DMS153 treated with DMSO at 0.1 percent for 48 hours (cell line): ENCODE results near the gene PGPEP1.
A peak's percentile ranks its signal among the peaks of the same experiment; 100 is the strongest.
"Not testable (repeated sequence)": the region's sequence is repeated elsewhere in the genome, so short reads cannot be mapped to it uniquely, and the experiment has no call there.

Experiments used
- DNase-seq: peaks from one replicate; lab custom pipeline; 2025; ENCODE audit not compliant: unreplicated experiment; lab: John Stamatoyannopoulos, UW

PGPEP1 gene

DNA sequence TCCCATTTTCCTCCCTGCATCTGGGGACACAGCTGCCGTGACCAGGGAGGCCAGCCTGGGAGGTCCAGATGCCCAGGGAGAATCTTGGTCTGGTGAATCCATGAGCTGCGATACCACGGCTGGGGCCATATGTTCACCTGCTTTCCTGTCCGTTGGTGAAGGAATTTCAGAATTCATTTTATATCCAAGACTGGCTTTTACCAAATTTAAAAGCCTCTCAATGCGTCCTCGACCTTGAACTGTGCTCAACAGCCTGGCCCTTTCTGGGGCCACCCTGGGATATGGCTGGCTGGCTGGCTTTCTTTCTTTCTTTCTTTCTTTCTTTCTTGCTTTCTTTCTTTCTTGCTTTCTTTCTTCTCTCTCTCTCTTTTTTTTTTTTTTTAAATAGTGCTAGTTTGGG lies 23.4 kb downstream of the PGPEP1 start:
- no peak for DNase-seq

DNA sequence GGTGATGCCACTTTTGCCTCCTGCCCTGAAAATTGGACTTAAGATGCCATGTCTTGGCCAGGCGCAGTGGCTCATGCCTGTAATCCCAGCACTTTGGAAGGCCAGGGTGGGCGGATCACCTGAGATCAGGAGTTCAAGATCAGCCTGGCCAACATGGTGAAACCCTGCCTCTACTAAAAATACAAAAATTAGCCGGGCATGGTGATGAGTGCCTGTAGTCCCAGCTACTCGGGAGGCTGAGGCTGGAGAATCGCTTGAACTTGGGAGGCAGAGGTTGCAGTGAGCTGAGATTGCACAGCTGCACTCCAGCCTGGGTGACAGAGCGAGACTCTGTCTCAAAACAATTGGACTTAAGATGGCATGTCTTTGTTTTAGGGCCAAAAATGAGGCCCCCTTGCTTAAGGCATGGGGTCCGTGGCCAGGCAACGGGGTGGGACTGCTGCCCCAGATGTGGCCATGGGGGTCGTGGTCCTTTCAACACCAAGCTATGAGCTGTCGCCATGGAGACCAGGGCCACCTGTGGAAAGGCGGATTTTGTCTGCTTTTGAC lies 24.0 kb downstream of the PGPEP1 start:
- DNase-seq = not testable (repeated sequence)

DNA sequence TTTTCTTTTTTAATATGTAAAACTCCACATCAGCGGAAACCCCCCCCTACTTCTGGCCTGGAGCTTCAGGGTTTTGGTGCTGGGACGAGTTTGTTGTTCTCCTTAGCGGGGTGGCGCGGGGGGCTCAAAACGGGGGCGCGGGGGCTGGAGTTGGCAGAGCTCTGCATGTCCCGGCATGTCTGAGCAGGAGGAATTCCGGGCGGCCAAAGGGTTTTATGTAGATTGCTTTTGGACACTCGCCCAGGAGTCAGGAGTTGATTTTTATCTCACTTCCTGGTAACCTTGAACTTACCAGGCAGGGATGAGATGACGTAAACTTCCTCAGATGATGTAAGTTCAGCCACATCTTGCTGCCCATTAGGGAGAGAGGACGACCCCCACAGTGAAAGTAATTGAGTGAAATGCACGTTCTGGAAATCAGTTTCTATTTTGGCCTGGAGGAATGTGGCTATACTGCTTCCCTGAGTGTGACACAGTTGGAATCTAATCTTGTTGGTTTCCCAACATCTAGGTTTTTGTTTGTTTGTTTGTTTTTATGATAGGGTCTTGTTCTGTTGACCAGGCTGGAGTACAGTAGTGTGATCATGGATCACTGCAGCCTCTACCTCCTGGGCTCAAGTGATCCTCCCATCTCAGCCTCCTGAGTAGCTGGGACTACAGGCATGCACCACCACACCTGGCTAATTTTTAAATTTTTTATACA lies 24.6 kb downstream of the PGPEP1 start:
- DNase-seq = peak; percentile 83

DNA sequence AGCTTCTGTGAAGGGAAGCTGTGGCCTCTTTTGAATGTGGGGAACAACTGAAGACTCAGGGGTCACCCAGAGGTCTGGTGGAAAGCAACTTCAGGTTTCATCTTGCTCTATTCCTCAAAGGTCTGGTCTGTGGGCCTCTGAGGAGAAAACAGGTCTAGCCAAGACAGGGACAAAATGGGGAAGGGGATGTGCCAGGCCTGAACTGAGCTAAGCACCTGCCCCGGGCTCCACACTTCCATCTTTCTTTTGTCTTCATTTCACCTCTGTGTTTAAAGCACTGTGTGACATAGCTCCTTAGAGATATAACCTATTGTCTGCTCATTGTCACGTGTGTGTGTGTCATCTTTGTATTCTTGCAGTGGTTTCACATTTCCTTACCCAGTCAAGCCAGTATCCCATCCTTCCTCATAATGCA lies 25.6 kb downstream of the PGPEP1 start:
- DNase-seq = no peak

DNA sequence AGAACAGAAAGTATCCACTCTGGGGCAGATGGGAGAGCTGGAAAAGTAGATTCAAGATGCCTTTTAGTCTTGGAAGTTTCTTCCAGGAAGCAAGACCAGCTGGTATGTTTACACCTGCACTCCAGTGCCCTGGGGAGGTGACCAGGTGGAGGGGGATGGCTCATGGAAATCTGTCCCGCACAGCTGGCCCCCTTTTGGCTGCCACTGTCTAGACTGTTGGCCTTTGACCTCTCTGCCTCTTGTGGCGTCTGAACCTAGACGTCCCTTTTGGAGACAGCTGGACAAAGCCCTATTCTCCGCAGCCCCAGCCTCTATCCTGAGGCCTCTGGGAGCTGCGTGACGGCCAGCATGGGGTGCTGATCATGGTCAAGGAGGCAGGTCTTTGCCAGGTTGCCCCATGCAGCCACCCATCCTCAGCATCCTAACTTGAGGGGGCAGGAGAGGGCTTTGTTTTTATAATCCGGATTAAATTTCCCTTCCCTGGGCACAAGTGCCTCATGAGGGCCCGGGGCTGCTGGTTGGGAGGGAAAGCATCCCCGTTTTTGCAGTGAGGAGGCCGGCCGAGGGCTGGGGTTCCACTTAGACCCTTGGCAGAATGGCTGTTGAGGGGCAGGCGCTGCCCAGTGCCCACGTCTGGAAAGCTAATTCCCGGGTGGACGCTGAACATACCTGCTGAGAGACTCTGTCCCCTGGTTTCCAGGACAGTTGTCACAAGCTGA lies 28.3 kb downstream of the PGPEP1 start:
- DNase-seq = no peak

DNA sequence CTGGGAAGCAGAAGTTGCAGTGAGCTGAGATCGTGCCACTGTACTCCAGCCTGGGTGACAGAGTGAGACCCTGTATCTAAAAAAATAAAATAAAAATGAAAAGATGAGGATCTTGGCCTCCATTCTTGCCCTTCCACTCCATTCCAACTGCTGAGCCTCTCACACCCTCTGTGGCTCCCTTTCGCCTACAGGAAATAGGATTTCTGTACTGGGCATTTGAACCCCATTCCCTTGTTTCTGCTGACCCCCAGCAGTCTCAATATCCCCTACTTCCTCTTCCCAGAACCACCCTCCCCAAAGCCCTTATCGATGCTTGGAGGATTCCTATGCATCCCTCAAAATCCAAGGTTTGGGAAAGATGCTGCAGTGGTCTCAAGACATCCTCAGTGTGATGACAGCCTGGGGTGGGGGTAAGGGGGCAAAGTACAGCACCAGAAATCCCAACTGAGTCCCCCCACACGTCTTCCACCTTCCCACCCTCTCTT lies 33.1 kb downstream of the PGPEP1 start:
- no peak for DNase-seq

DNA sequence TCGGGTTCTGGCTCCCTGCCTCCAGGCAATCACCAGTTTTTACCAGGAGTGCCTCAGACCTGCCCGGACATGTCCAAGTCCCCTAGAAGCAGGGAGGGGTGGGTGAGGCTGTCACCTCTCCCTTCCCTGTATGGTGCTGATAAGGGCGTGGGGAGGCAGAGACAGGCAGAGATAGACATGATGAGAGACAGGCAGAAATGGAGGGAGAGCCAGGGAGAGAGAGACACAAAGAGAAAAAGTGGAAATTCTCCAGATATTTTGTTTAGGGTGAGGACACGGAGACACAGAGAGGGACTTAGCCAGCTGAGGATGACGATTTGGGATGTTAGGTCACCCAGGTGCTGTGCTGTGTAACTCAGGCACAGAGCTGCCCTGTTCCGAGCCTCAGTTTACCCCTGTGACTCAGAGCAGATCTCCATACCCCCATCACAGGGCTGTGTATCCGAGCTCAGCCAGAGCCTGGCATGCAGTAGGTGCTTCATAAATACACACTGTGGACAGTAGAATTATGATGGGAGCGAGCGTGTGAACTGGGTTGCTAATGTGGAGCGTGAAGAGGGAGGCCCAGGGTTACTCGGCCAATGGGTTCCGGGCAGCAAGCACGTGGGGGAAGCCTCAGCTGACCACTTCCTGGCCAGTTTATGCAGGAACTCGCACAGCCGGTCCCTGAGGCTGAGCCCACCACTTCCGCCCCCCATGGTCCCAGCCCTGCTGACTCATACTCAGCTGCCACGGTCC lies 33.7 kb downstream of the PGPEP1 start:
- peak; percentile 45 for DNase-seq

DNA sequence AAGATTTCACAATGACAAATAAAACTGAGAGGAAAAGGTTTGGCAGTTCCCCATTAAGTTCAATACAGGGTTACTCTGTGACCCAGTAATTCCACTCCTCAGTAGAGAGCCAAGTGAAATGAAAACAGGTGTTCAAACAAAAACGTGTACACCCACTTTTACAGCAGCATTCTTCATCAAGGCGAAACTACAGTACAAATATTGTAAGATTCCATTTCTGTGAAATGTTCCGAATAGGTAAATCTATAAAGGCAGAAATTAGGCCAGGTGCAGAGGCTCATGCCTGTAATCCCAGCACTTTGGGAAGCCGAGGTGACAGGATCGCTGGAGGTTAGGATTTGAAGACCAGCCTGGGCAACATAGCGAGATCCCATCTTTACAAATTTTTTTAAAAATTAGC lies 36.6 kb downstream of the PGPEP1 start:
- peak; percentile 31 for DNase-seq

DNA sequence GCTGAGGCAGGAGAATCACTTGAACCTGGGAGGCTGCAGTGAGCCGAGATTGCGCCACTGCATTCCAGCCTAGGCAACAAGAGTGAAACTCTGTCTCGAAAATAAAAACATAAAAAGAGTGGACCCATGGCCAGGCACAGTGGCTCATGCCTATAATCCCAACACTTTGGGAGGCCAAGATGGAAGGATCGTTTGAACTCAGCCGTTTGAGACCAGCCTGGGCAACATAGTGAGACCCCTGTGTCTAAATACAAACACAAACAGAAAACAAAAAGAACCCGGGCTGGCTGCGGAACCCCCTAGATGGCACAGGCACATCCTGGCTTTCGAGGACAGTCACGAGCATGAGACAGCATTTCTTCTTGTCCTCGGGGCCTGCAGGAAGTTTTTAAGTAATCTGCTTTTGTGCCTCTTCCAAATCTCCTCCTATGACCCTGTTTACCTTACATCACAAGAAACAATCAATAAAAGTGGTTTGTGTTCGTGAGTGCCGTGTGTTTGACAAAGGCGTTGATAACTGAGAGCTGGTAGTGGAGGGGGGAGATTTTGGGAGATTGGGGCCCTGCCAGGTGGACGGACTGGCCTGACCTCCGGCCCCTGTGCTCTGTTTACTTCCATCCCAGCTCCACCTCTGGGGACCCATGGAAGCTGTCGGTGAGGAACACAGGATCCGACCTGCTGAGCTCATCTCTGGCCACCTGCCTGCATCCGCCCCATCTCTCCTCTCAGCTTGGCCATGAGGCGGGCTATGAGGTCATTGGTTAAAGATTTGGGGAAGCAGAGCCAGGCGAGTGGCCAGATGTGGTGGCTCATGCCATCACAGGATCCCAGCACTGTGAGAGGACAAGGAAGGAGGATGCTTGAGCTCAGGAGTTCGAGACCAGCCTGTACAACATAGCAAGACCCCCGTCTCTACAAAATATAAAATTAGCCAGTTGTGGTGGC lies 39.7 kb downstream of the PGPEP1 start:
- peak; percentile 73 for DNase-seq

DNA sequence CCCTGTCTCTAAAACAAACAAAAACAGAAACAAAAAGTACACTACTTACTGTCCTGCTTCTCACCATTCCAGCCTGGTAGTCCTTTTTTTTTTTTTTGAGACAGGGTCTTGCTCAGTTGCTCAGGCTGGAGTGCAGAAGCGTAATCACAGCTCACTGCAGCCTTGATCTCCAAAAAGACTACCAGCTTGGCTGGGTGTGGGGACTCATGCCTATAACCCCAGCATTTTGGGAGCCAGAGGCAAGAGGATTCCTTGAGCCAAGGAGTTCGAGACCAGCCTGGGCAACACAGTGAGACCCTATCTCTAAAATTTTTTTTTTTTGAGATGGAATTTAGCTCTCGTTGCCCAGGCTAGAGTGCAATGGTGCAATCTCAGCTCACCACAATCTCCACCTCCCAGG lies 40.4 kb downstream of the PGPEP1 start:
- DNase-seq = no peak

DNA sequence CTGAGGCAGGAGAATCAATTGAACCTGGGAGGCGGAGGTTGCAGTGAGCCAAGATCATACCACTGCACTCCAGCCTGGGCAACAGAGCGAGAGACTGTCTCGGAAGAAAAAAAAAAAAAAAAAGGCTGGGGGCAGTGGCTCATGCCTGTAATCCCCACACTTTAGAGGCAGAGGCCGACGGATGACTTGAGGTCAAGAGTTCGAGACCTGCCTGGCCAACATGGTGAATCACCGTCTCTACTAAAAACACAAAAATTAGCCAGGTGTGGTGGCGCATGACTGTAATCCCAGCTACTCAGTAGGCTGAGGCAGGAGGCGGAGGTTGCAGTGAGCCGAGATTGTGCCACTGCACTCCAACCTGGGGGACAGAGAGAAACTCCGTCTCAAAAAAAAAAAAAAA lies 43.2 kb downstream of the PGPEP1 start:
- DNase-seq = not testable (repeated sequence)

DNA sequence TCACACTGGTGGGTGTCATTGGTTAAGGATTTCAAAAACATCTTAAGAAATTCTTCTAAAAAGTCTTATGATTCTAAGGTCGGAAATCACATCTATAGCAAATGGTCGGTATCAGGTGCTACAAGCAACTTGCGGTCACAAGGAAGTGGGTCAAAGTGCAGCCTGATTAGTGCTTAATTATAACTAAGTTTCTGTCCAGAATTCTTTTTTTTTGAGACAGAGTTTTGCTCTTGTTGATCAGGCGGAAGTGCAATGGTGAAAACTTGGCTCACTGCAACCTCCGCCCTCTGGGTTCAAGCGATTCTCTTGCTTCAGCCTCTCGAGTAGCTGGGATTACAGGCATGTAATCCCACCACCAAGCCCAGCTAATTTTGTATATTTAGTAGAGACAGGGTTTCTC lies 44.4 kb downstream of the PGPEP1 start:
- DNase-seq = no peak

DNA sequence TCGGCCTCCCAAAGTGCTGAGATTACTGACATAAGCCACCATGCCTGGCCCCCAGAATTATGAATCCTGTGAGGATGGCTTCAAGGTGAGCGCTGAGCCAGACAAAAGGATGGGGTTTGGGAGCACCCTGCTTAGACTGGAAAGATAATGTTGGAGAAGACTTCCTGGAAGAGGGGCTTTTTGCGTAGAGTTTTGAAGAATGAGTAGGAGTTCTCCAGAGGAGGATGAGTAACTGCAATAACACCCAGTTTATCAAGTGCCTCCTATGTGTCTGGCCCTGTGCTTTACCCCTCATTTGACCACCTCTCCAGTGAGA lies 44.9 kb downstream of the PGPEP1 start:
- DNase-seq = no peak

DNA sequence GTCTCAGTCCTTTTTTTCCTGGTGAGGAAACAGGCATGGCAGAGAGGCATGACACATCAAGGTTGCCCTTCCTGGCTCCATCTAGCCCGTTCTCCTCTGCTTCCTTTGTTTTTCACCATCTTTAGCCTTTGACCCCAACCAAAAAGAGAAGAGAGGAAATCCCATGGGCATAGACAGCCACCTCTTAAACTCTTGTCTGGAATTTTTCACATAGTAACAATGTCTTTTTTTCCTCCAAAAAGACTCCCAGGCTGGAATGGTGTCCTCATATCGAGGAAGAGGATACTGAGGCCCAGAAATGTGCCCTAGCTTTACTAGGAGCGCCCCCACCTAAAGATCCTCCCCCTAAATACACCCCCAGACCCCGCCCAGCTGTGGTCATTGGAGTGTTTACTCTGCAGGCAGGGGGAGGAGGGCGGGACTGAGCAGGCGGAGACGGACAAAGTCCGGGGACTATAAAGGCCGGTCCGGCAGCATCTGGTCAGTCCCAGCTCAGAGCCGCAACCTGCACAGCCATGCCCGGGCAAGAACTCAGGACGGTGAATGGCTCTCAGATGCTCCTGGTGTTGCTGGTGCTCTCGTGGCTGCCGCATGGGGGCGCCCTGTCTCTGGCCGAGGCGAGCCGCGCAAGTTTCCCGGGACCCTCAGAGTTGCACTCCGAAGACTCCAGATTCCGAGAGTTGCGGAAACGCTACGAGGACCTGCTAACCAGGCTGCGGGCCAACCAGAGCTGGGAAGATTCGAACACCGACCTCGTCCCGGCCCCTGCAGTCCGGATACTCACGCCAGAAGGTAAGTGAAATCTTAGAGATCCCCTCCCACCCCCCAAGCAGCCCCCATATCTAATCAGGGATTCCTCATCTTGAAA lies 45.5 kb downstream of the PGPEP1 start, which contains the start of gene GDF15:
Gene GDF15, plus strand, starts transcription at position 484 of the 868 bp plus-strand sequence. Its CDS starts 32 bp downstream, at position 516.
- DNase-seq = no peak

DNA sequence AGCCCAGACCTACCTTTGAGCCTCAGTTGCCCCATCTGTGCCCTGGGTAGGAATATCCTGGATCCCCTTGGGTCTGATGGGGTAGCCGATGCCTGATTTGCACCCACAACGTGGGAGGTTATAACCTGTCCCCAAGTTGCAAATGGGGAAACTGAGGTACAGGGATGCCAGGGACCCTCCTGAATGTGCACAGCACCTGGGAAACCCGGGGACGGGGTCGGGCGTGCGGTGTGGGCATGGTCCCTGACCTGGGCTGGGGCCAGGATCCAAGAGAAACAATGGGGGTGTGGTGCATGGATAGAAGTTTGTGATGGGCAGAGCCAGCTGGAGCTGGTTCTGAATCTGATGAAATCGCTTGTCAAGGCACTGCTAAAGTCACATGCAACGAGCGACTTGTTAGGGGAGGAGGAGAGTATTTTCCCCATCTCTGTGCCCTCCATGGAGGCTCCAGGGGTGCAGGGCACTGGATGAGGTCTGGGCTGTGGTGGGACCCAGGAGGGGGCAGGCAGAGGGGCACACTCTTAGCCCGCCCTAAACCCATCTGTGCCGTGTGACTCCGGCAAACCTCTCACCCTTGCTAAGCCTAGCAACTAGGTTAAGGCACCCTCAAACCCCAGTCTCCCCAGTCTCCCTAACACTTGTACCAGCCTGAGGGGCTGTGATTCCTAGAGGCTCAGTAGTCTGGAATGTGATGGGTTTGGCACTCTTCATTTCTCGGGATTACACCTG lies 46.3 kb downstream of the PGPEP1 start:
- DNase-seq = no peak

DNA sequence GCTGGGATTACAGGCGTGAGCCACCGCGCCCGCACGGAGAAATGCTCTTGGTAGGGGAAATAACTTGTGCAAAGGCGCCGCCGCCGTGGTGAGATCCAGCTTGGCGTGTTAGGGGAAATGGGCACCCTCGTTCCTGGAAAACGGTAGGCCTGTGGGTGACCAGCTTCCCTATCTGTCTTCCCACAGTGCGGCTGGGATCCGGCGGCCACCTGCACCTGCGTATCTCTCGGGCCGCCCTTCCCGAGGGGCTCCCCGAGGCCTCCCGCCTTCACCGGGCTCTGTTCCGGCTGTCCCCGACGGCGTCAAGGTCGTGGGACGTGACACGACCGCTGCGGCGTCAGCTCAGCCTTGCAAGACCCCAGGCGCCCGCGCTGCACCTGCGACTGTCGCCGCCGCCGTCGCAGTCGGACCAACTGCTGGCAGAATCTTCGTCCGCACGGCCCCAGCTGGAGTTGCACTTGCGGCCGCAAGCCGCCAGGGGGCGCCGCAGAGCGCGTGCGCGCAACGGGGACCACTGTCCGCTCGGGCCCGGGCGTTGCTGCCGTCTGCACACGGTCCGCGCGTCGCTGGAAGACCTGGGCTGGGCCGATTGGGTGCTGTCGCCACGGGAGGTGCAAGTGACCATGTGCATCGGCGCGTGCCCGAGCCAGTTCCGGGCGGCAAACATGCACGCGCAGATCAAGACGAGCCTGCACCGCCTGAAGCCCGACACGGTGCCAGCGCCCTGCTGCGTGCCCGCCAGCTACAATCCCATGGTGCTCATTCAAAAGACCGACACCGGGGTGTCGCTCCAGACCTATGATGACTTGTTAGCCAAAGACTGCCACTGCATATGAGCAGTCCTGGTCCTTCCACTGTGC lies 47.9 kb downstream of the PGPEP1 start:
- DNase-seq = peak; percentile 40

DNA sequence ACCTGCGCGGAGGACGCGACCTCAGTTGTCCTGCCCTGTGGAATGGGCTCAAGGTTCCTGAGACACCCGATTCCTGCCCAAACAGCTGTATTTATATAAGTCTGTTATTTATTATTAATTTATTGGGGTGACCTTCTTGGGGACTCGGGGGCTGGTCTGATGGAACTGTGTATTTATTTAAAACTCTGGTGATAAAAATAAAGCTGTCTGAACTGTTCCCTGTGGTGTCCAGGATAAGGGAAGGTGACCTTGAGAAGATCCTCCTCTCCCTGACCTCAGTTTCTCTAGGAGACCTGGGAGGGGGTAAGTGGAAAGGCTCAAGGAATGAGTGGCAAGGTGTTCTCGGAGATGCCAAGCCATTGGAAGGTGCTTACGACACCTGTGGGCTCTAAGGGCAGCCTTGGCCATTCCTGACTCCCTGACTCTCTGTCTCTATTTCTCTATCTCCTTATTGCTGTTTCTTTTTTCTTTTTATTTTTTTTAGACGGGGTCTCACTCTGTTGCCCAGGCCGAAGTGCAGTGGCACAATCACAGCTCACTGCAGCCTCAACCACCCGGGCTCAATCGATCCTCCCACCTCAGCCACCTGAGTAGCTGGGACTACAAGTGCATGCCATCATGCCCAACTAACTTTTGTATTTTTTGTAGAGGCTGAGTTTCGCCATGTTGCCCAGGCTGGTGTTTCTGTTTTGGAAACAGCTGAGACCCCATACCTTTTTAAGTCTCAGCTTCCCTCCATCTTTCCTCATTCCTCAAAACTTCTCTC lies 48.7 kb downstream of the PGPEP1 start:
- no peak for DNase-seq
